Prostate gland (tissue), 2 donors: ENCODE results near the gene ABCF2.

Source experiments
- CTCF ChIP-seq, 4 experiments: fragments of 200-600 bp in 2 of 4; fragments of 450-650 bp in 2 of 4; sonication (generic) in 2 of 4; IDR thresholded peaks; 1 replicate in 3 of 4; 2 replicates in 1 of 4; pipeline ENCODE4 v1.5.1; 2016 to 2019; ENCODE audit warnings: antibody characterized with exemption in 4 of 4, mild to moderate bottlenecking in 2 of 4, moderate library complexity in 2 of 4
- POLR2A ChIP-seq: fragments of 450-650 bp; IDR thresholded peaks from one replicate; pipeline ENCODE4 v1.6.1; 2016; ENCODE audit warnings: antibody characterized with exemption, mild to moderate bottlenecking

- TF ChIP-seq POLR2A: no peak
- no peak for TF ChIP-seq CTCF (IDR thresholded peaks at IDR 0.05)
Observed at GRCh38 chr7:151255390-151255789, 28.4 kb upstream of the ABCF2 start.
